ENCODE results near the gene STX8.

The STX8 gene

DNA sequence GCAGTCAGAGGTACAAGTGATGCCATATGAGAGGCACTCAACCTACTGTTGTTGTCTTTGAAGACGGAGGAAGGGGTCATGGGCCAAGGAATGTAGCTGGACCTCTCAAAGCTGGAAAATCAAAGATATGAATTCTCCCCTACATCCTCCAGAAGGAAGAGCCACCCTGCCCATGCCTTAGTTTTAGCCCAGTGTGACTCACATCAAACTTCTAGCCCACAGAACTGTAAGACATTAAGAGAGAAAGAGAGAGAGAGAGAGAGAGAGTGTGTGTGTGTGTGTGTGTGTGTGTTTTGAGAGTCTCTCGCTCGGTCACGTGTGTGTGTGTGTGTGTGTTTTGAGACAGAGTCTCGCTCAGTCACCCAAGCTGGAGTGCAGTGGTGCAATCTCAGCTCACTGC is 87.1 kb downstream of the STX8 start:
- TF ChIP-seq CTCF (IDR thresholded peaks at IDR 0.05; ENCODE audit: borderline replicate concordance, control extremely low read depth, extremely low read depth, insufficient read depth, missing control alignments): no peak
- in situ Hi-C loops (cut with MboI; ENCODE audit: low sequenced_read_pairs, unreplicated experiment): no loop called here
- no peak for DNase-seq (ENCODE audit: low spot score)

DNA sequence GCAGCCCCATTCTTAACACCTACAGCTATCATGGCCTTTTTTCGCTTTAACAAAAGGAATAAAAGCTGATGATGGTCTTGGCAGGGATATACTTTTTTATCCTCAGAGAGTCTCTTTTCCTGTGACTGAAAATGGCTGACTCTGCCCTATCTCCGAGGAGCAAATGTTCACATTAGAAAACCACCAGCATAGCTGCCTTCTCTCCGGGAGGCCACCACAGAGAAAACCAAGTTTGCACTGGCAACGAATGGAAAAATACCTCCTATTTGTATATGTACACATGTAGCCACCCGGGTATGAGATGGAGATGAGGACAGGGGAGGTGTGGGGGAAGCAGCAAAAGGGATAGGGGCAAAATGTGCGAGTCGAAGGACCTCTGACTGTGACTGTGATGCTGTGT is 88.2 kb downstream of the STX8 start:
- no peak for TF ChIP-seq CTCF (IDR thresholded peaks at IDR 0.05; ENCODE audit: borderline replicate concordance, control extremely low read depth, extremely low read depth, insufficient read depth, missing control alignments)
- in situ Hi-C loops (cut with MboI; ENCODE audit: low sequenced_read_pairs, unreplicated experiment): no loop called here
- DNase-seq (ENCODE audit: low spot score): no peak

DNA sequence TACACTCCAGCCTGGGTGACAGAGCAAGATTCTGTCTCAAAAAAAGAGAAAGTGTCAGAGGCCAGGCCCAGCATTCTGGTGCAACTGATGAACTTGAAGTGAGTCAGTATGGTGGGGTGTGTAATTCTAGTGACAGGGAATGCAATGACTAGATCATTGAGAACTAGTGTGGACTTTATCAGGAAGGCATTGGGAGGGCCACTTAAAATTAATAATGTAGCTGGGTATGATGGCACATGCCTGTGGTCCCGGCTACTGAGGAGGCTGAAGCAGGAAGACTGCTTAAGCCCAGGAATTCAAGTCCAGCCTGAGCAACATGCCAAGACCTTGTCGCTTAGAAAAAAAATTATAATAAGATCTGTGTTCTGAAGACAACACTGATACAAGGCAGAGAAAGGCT is 90.8 kb downstream of the STX8 start:
- in situ Hi-C loops (cut with MboI; ENCODE audit: low sequenced_read_pairs, unreplicated experiment): no loop called here
- DNase-seq (ENCODE audit: low spot score): no peak
- TF ChIP-seq CTCF (IDR thresholded peaks at IDR 0.05; ENCODE audit: borderline replicate concordance, control extremely low read depth, extremely low read depth, insufficient read depth, missing control alignments): no peak

DNA sequence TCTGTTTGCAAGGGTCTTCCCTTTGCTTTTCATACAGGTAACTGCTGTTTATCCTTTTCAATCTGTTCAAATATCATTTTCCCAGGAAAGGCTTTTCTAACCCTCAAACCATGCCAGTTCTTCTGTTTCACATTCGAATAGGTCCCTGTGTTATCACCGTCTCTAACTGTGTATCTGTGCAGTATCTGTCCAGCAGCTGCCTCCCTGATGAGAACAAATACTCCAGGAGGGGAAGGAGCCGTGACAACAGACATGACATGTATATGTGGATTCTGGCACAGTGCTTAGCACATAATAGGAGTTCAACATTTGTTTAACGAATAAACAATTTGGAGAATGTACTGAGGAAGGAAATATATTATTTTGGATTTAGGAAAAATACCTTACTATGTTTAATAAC is 95.7 kb downstream of the STX8 start:
- in situ Hi-C loops (cut with MboI; ENCODE audit: low sequenced_read_pairs, unreplicated experiment): no loop called here
- TF ChIP-seq CTCF (IDR thresholded peaks at IDR 0.05; ENCODE audit: borderline replicate concordance, control extremely low read depth, extremely low read depth, insufficient read depth, missing control alignments): no peak
- DNase-seq (ENCODE audit: low spot score): no peak

- no peak for DNase-seq (ENCODE audit: low spot score)
- in situ Hi-C loops (cut with MboI; ENCODE audit: low sequenced_read_pairs, unreplicated experiment): no loop called here
- no peak for TF ChIP-seq CTCF (IDR thresholded peaks at IDR 0.05; ENCODE audit: borderline replicate concordance, control extremely low read depth, extremely low read depth, insufficient read depth, missing control alignments)
Measured at GRCh38 chr17:9478889-9479288, 96.7 kb downstream of the STX8 start.

- DNase-seq (ENCODE audit: low spot score): no peak
- in situ Hi-C loops (cut with MboI; ENCODE audit: low sequenced_read_pairs, unreplicated experiment): no loop called here
- no peak for TF ChIP-seq CTCF (IDR thresholded peaks at IDR 0.05; ENCODE audit: borderline replicate concordance, control extremely low read depth, extremely low read depth, insufficient read depth, missing control alignments)
Measured at GRCh38 chr17:9475101-9475658, 100.4 kb downstream of the STX8 start.

- no peak for DNase-seq (ENCODE audit: low spot score)
- in situ Hi-C loops (cut with MboI; ENCODE audit: low sequenced_read_pairs, unreplicated experiment): no loop called here
- no peak for TF ChIP-seq CTCF (IDR thresholded peaks at IDR 0.05; ENCODE audit: borderline replicate concordance, control extremely low read depth, extremely low read depth, insufficient read depth, missing control alignments)
Measured at GRCh38 chr17:9473711-9474110, 101.9 kb downstream of the STX8 start.
